ENCODE measurements around the gene KCNK6. TPM values are rescaled to one million over a fixed set of nuclear protein-coding genes. Genes with fewer than 3 reads are reported as not detected.

The KCNK6 gene
- total RNA-seq, 2 donors from 2014 or later: 1.3 to 3.8 TPM

GRCh38 chr19:38340927-38341326 lies 21.3 kb downstream of the KCNK6 start:
- Histone ChIP-seq H3K27ac (no peak overlapping the region), H3K4me3 (no peak overlapping the region), H3K27me3 (no peaks in the 10 kb centered on the region), H3K36me3 (no peaks in the 10 kb centered on the region), H3K9me3 (no peaks in the 10 kb centered on the region), H3K4me1 (peaks cover 0 to 8% of the 10 kb centered on the region in 2 donors)
- TF ChIP-seq CTCF (IDR thresholded peaks at IDR 0.05): no peak
- DNase-seq (ENCODE audit: low spot score): no peak

- DNase-seq (ENCODE audit: low spot score): no peak
- no peaks in the 10 kb centered on the region for H3K9me3 ChIP-seq
- no peaks in the 10 kb centered on the region for H3K36me3 ChIP-seq
- H3K27me3 ChIP-seq: no peaks in the 10 kb centered on the region
- H3K27ac ChIP-seq: no peak overlapping the region
- TF ChIP-seq CTCF (IDR thresholded peaks at IDR 0.05): no peak
- H3K4me1 ChIP-seq: no peaks in the 10 kb centered on the region
- no peak overlapping the region for H3K4me3 ChIP-seq
These were observed 27.2 kb downstream of the KCNK6 start for GRCh38 chr19:38346837-38347236.

DNA sequence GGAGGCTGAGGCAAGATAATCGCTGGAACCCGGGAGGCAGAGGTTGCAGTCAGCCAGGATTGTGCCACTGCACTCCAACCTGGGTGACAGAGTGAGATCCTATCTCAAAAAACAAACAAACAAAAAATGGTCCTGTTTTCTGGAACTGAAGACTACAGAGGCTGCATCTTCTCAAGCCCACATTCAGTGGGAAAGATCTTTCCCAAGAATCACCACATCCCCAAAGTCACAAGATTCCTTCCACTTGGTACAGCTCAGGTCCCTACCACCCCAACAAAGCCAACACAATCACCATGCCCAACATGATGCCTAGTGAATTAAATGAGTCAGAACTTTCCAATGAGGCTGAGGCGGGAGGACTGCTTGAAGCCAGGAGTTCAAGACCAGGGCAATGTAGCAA lies 31.2 kb downstream of the KCNK6 start:
- Histone ChIP-seq H3K36me3 (no peaks in the 10 kb centered on the region), H3K27ac (no peak overlapping the region), H3K9me3 (no peaks in the 10 kb centered on the region), H3K4me1 (no peaks in the 10 kb centered on the region), H3K4me3 (no peak overlapping the region), H3K27me3 (no peaks in the 10 kb centered on the region)
- no peak for DNase-seq (ENCODE audit: low spot score)
- TF ChIP-seq CTCF (IDR thresholded peaks at IDR 0.05): no peak

DNA sequence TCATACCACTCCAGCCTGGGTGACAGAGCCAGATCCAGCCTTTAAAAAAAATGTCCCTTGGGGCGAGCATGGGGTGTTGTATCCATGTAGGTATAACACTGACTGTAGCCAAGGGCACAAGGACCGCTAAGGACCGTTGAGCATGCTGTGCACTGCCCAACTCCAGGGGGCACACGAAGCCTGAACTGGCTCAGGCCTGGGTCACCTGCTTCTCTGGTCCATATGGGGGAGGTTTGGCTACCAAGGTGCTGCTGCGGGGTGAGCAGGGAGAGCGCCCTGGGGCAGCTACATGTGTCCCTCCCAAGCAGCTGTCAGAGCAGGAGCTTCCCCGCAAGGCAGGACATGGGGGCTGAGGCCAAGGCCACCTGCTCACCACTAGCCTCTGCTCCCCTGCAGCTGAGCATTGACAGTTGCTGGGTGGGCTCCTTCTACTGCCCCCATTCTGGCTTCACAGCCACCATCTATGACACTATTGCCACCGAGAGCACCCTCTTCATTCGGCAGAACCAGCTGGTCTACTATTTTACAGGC lies 32.3 kb downstream of the KCNK6 start:
- no peak for TF ChIP-seq CTCF (IDR thresholded peaks at IDR 0.05)
- Histone ChIP-seq H3K27me3 (no peaks in the 10 kb centered on the region), H3K27ac (no peak overlapping the region), H3K4me1 (no peaks in the 10 kb centered on the region), H3K9me3 (no peaks in the 10 kb centered on the region), H3K4me3 (no peak overlapping the region), H3K36me3 (no peaks in the 10 kb centered on the region)
- no peak for DNase-seq (ENCODE audit: low spot score)

DNA sequence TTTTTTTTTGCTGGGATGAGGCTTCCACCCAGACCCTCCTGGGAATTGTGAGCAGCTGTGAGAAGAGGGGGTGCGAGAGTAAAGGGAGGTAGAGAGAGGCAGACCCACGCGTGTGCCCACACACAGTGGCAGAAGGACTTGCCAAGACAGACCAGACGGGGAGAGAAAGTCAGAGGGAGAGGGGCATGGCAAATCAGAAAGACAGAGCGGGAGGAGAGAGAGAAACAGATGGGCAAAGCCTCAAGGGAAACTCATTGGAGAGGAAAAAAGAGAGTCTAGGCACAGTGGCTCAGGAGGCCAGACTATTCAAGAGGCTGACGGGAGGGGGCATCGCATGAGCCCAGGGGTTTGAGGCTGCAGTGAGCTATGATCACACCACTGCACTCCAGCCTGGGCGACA lies 33.0 kb downstream of the KCNK6 start:
- no peaks in the 10 kb centered on the region for H3K9me3 ChIP-seq
- H3K36me3 ChIP-seq: no peaks in the 10 kb centered on the region
- H3K27me3 ChIP-seq: no peaks in the 10 kb centered on the region
- H3K27ac ChIP-seq: no peak overlapping the region
- no peaks in the 10 kb centered on the region for H3K4me1 ChIP-seq
- no peak for DNase-seq (ENCODE audit: low spot score)
- no peak overlapping the region for H3K4me3 ChIP-seq
- no peak for TF ChIP-seq CTCF (IDR thresholded peaks at IDR 0.05)

All from right atrium auricular region (tissue), 2 donors.